Measurements from ENCODE around the gene SLC25A19.
"Not testable (repeated sequence)": the region's sequence is repeated elsewhere in the genome, so short reads cannot be mapped to it uniquely, and the experiment has no call there.

Gene SLC25A19

GRCh38 chr17:75295201-75296158, 6.2 kb upstream of the SLC25A19 start:
- Histone ChIP-seq H3K4me3 (peak overlapping the region in 5 of 10 experiments; percentile 15 to 52 (median 39); a peak in 5 of 20 replicates), H3K27ac (peak overlapping the region; percentile 51 to 98 (median 89)), H4K20me1 (no peaks in the 10 kb centered on the region), H3K27me3 (no peaks in the 10 kb centered on the region), H3K9ac (peak overlapping the region; percentile 53 to 91 (median 74)), H3K4me2 (peak overlapping the region; percentile 68 to 94 (median 81)), H3K9me3 (replicated peaks in 1 of 11) (no peaks in the 10 kb centered on the region), H3K36me3 (peaks cover 0 to 6% (median 0%) of the 10 kb centered on the region in 11 experiments; a peak in 2 of 22 replicates), H3K4me1 (peaks cover 42 to 100% (median 67%) of the 10 kb centered on the region in 10 experiments)
- TF ChIP-seq Cebpa-rat (IDR thresholded peaks at IDR 0.05) = no peak

GRCh38 chr17:75292810-75293448, 3.7 kb upstream of the SLC25A19 start:
- Histone ChIP-seq H3K27ac (peak overlapping the region in 5 of 11 experiments; percentile 29 to 98 (median 97); a peak in 5 of 22 replicates), H3K4me1 (peaks cover 47 to 86% (median 61%) of the 10 kb centered on the region in 10 experiments), H3K4me2 (peak overlapping the region in 3 of 11 experiments; percentile 73 to 92 (median 83); a peak in 5 of 22 replicates)
- H3K4me3 ChIP-seq; H3K27me3 ChIP-seq; H4K20me1 ChIP-seq; H3K9ac ChIP-seq; H3K36me3 ChIP-seq; H3K9me3 ChIP-seq (replicated peaks in 1 of 11): not testable (repeated sequence)

GRCh38 chr17:75289832-75290337, 652 bp upstream of the SLC25A19 start:
- H4K20me1 ChIP-seq = peaks cover 7 to 34% (median 28%) of the 10 kb centered on the region in 11 experiments; a peak in 20 of 22 replicates
- H3K27ac ChIP-seq = peak overlapping the region; percentile 81 to 93 (median 84)
- H3K27me3 ChIP-seq = no peaks in the 10 kb centered on the region
- H3K4me3 ChIP-seq = peak overlapping the region; percentile 71 to 98 (median 92)
- peak overlapping the region; percentile 81 to 94 (median 89) for H3K9ac ChIP-seq
- peaks cover 22 to 29% (median 27%) of the 10 kb centered on the region in 11 experiments for H3K36me3 ChIP-seq
- TF ChIP-seq Cebpa-rat (IDR thresholded peaks at IDR 0.05) = peak in 4 of 11 experiments; percentile 19 to 64 (median 26); a peak in 3 of 22 replicates
- H3K9me3 ChIP-seq (replicated peaks in 1 of 11) = no peaks in the 10 kb centered on the region
- peak overlapping the region; percentile 67 to 88 (median 76) for H3K4me2 ChIP-seq
- H3K4me1 ChIP-seq = peaks cover 34 to 86% (median 55%) of the 10 kb centered on the region in 10 experiments

GRCh38 chr17:75288770-75289114, 491 bp downstream of the SLC25A19 start:
- peak overlapping the region; percentile 34 to 93 (median 83) for H3K27ac ChIP-seq
- no peaks in the 10 kb centered on the region for H3K27me3 ChIP-seq
- peaks cover 27 to 40% (median 38%) of the 10 kb centered on the region in 11 experiments for H3K36me3 ChIP-seq
- no peak for TF ChIP-seq Cebpa-rat (IDR thresholded peaks at IDR 0.05)
- peaks cover 7 to 41% (median 35%) of the 10 kb centered on the region in 11 experiments; a peak in 20 of 22 replicates for H4K20me1 ChIP-seq
- H3K9me3 ChIP-seq (replicated peaks in 1 of 11) = no peaks in the 10 kb centered on the region
- H3K4me2 ChIP-seq = peak overlapping the region; percentile 90 to 98 (median 96)
- peak overlapping the region; percentile 71 to 98 (median 92) for H3K4me3 ChIP-seq
- peak overlapping the region; percentile 81 to 94 (median 89) for H3K9ac ChIP-seq
- H3K4me1 ChIP-seq = peaks cover 39 to 75% (median 57%) of the 10 kb centered on the region in 10 experiments

GRCh38 chr17:75288359-75288758, 874 bp downstream of the SLC25A19 start:
- Histone ChIP-seq H3K36me3 (peaks cover 31 to 44% (median 42%) of the 10 kb centered on the region in 11 experiments), H3K4me3 (peak overlapping the region; percentile 71 to 98 (median 92)), H3K4me2 (peak overlapping the region; percentile 90 to 98 (median 96)), H4K20me1 (peaks cover 7 to 45% (median 38%) of the 10 kb centered on the region in 11 experiments; a peak in 20 of 22 replicates), H3K27me3 (no peaks in the 10 kb centered on the region), H3K9ac (peak overlapping the region; percentile 81 to 94 (median 89)), H3K4me1 (peaks cover 39 to 71% (median 55%) of the 10 kb centered on the region in 10 experiments), H3K27ac (peak overlapping the region in 10 of 11 experiments; percentile 17 to 90 (median 83); a peak in 15 of 22 replicates), H3K9me3 (replicated peaks in 1 of 11) (no peaks in the 10 kb centered on the region)
- no peak for TF ChIP-seq Cebpa-rat (IDR thresholded peaks at IDR 0.05)

GRCh38 chr17:75287221-75287620, 2.0 kb downstream of the SLC25A19 start:
- Histone ChIP-seq H4K20me1 (peaks cover 7 to 50% (median 38%) of the 10 kb centered on the region in 11 experiments; a peak in 20 of 22 replicates), H3K4me3 (peak overlapping the region in 5 of 10 experiments; percentile 17 to 98 (median 94); a peak in 5 of 20 replicates), H3K27ac (no peak overlapping the region), H3K4me2 (peak overlapping the region; percentile 90 to 98 (median 96); a peak in 21 of 22 replicates), H3K36me3 (peaks cover 42 to 56% (median 53%) of the 10 kb centered on the region in 11 experiments), H3K9me3 (replicated peaks in 1 of 11) (no peaks in the 10 kb centered on the region), H3K4me1 (peaks cover 39 to 60% (median 52%) of the 10 kb centered on the region in 10 experiments), H3K9ac (peak overlapping the region in 9 of 11 experiments; percentile 71 to 94 (median 87); a peak in 11 of 22 replicates), H3K27me3 (no peaks in the 10 kb centered on the region)
- TF ChIP-seq Cebpa-rat (IDR thresholded peaks at IDR 0.05) = no peak

GRCh38 chr17:75285123-75285522, 4.1 kb downstream of the SLC25A19 start:
- no peak overlapping the region for H3K27ac ChIP-seq
- no peak for TF ChIP-seq Cebpa-rat (IDR thresholded peaks at IDR 0.05)

GRCh38 chr17:75280189-75280588, 9.0 kb downstream of the SLC25A19 start:
- H3K27me3 ChIP-seq; H3K9me3 ChIP-seq (replicated peaks in 1 of 11); H3K4me3 ChIP-seq; H3K4me2 ChIP-seq; H3K27ac ChIP-seq; H3K9ac ChIP-seq: not testable (repeated sequence)
- H3K4me1 ChIP-seq = peaks cover 3 to 16% (median 8%) of the 10 kb centered on the region in 10 experiments; a peak in 15 of 20 replicates
- peaks cover 1 to 47% (median 9%) of the 10 kb centered on the region in 11 experiments; a peak in 16 of 22 replicates for H4K20me1 ChIP-seq
- peaks cover 85 to 100% (median 93%) of the 10 kb centered on the region in 11 experiments for H3K36me3 ChIP-seq

More at GRCh38 chr17:75285123-75285522, 4.1 kb downstream of the SLC25A19 start:
- Histone ChIP-seq H3K4me3 (no peak overlapping the region), H3K9me3 (replicated peaks in 1 of 11) (no peaks in the 10 kb centered on the region), H3K36me3 (peaks cover 62 to 77% (median 74%) of the 10 kb centered on the region in 11 experiments), H3K9ac (peak overlapping the region in 6 of 11 experiments; percentile 4 to 48 (median 23); a peak in 4 of 22 replicates), H3K4me1 (peaks cover 32 to 44% (median 39%) of the 10 kb centered on the region in 10 experiments), H3K27me3 (no peaks in the 10 kb centered on the region), H3K4me2 (peak overlapping the region in 9 of 11 experiments; percentile 11 to 98 (median 26); a peak in 9 of 22 replicates), H4K20me1 (peaks cover 7 to 65% (median 38%) of the 10 kb centered on the region in 11 experiments; a peak in 20 of 22 replicates)

Measured in BLaER1 treated with 17β-estradiol and CSF1 and Interleukin-3, amounts not matched to agents 10 nM and 100 nM (cell line).